Adrenal gland (tissue), 12 donors: ENCODE data around the gene ATP7A. TPM values are rescaled to one million over a fixed set of nuclear protein-coding genes. Genes with fewer than 3 reads are reported as not detected.

Experiments used
- DNase-seq, 7 donors: peaks; one replicate each; pipeline ENCODE4 v3.0.0-alpha.2; 2019 to 2020
- H3K27ac ChIP-seq, 5 donors: fragments of 200-600 bp; sonication (generic) in 4 of 5; 1 replicate in 3 of 5; 2 replicates in 2 of 5; pipeline versions ENCODE4 v1.5.1 to v1.8.0; 2016 to 2020; ENCODE audit warnings: mild to moderate bottlenecking in 1 of 5
- H3K27me3 ChIP-seq: fragments of 200-600 bp; 2 replicates; pipeline ENCODE4 v1.8.0; 2021
- H3K36me3 ChIP-seq, 2 donors: fragments of 200-600 bp; replicated peaks in 1 of 2; 1 replicate in 1 of 2; 2 replicates in 1 of 2; pipeline versions ENCODE4 v1.5.1 to v1.8.0; 2018 to 2022
- H3K4me1 ChIP-seq, 2 donors: fragments of 200-600 bp; replicated peaks in 1 of 2; 1 replicate in 1 of 2; 2 replicates in 1 of 2; pipeline versions ENCODE4 v1.5.1 to v1.8.0; 2018 to 2021
- H3K4me3 ChIP-seq, 4 donors: fragments of 200-600 bp; sonication (generic) in 3 of 4; one replicate each; pipeline ENCODE4 v1.5.1; 2016 to 2018
- H3K9me3 ChIP-seq, 3 donors: fragments of 200-600 bp; sonication (generic) in 1 of 3; replicated peaks in 1 of 3; 1 replicate in 2 of 3; 2 replicates in 1 of 3; pipeline versions ENCODE4 v1.5.1 to v1.8.0; 2016 to 2021
- POLR2A ChIP-seq, 2 donors: fragments of 450-650 bp; IDR thresholded peaks; one replicate each; pipeline ENCODE4 v1.6.1; 2017; ENCODE audit warnings: antibody characterized with exemption in 2 of 2, mild to moderate bottlenecking in 2 of 2, moderate library complexity in 1 of 2
- WGBS, 4 donors: extraction: QIAGEN DNeasy Blood & Tissue Kit in 2 of 4; methylation state at CpG; one replicate each; pipeline versions ENCODE4 v1.1.5 to v1.1.7; 2013 to 2017; 5-methylcytosine and 5-hydroxymethylcytosine counted together
- intact Hi-C, 2 donors: fragments of 100-400 bp; cut with DNase I; formaldehyde crosslinking; loops; one replicate each; pipeline versions ENCODE4 v1.14.1 to v1.15.0; 2022 to 2023
- polyA plus RNA-seq, 3 donors: library from polyadenylated mRNA; stranded (reverse); fragments of 200-250 nt in 2 of 3; fragments of 350-450 nt in 1 of 3; fragmentation: Illumina TruSeq in 1 of 3; extraction: RNeasy Lipid Tissue Mini Kit (QIAGEN cat#74804) in 1 of 3; gene quantifications; one replicate each; pipeline ENCODE4 v1.2.3, GENCODE V29; 2013 to 2014
- total RNA-seq, 9 donors: library from RNA; depleted of rRNA in 4 of 9; stranded (reverse); fragments of >200 nt in 4 of 9; fragments of 120-200 nt in 1 of 9; fragmentation: NEBNext Ultra II Directional in 1 of 9; extraction: Animal tissue kit (Norgen Biotek cat#: 25700) in 1 of 9; gene quantifications; one replicate each; pipeline versions ENCODE4 v1.1.0 to v1.2.4, GENCODE V29; 2013 to 2023
- TF ChIP-seq, protein P1 (sequence below), 6 experiments: fragments of 450-650 bp in 4 of 6; fragments of 200-600 bp in 2 of 6; sonication (generic) in 1 of 6; IDR thresholded peaks; 1 replicate in 5 of 6; 2 replicates in 1 of 6; pipeline versions ENCODE4 v1.5.1 to v1.8.0; 2016 to 2021; ENCODE audit warnings: antibody characterized with exemption in 6 of 6, mild to moderate bottlenecking in 2 of 6, moderate library complexity in 1 of 6
- donor health status: healthy with polysubstance abuse.
- donor health status: Bipolar disorder and iron deficiency.
- donor health status: DM: yes; HTN: yes; CAD: no.
- donor health status: DM: no; HTN: no; CAD: no.
- donor health status: DM: no; HTN: no; CAD: no.
- donor health status: DM: yes; HTN: yes; CAD: no.

Gene ATP7A
- total and polyA plus RNA-seq, 12 donors, result 2.6 to 20.9 (median 12.1) TPM

- no peak overlapping the region for H3K27ac ChIP-seq
- DNase-seq, result no peak
- peaks cover 0 to 6% of the 10 kb centered on the region in 2 donors for H3K4me1 ChIP-seq
- no peak for TF ChIP-seq POLR2A (IDR thresholded peaks at IDR 0.05)
- TF ChIP-seq, protein P1, sequence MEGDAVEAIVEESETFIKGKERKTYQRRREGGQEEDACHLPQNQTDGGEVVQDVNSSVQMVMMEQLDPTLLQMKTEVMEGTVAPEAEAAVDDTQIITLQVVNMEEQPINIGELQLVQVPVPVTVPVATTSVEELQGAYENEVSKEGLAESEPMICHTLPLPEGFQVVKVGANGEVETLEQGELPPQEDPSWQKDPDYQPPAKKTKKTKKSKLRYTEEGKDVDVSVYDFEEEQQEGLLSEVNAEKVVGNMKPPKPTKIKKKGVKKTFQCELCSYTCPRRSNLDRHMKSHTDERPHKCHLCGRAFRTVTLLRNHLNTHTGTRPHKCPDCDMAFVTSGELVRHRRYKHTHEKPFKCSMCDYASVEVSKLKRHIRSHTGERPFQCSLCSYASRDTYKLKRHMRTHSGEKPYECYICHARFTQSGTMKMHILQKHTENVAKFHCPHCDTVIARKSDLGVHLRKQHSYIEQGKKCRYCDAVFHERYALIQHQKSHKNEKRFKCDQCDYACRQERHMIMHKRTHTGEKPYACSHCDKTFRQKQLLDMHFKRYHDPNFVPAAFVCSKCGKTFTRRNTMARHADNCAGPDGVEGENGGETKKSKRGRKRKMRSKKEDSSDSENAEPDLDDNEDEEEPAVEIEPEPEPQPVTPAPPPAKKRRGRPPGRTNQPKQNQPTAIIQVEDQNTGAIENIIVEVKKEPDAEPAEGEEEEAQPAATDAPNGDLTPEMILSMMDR (IDR thresholded peaks at IDR 0.05), result no peak
- intact Hi-C loops, result no loop called here
- H3K9me3 ChIP-seq, result no peaks in the 10 kb centered on the region
- no peaks in the 10 kb centered on the region for H3K36me3 ChIP-seq
- no peaks in the 10 kb centered on the region for H3K27me3 ChIP-seq
- no peak overlapping the region for H3K4me3 ChIP-seq
- WGBS, 4 donors, result 62 to 66% (median 63%) methylated on average over 8 of the region's 8 CpGs
These were observed 13.9 kb downstream of the ATP7A start for GRCh38 chrX:77924320-77924859.

DNA sequence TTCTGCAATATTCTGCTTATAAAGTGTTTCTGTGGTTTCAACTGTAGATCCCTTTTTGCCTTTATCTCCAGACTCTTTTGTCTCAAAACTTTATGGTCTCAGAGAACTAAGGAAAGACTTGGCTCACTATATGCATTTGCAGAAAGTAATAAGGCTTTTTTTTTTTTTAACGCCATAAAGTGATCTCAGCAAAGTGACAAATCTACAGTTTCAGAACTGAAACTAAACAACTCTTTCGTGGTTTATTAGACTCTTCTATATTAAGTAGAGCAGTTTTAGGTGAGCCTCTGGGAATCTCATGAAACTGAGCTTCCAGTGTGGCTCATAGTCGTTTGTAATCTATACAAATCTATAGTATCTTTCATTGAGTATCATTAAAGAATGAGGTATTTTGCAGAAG lies 15.3 kb downstream of the ATP7A start:
- WGBS, 4 donors, result 42 to 58% (median 51%) methylated on average over 3 of the region's 3 CpGs
- intact Hi-C loops, result no loop called here
- no peak overlapping the region for H3K27ac ChIP-seq
- H3K27me3 ChIP-seq, result no peaks in the 10 kb centered on the region
- H3K4me3 ChIP-seq, result no peak overlapping the region
- TF ChIP-seq, protein P1 (IDR thresholded peaks at IDR 0.05), result no peak
- no peak for TF ChIP-seq POLR2A (IDR thresholded peaks at IDR 0.05)
- no peaks in the 10 kb centered on the region for H3K9me3 ChIP-seq
- no peak for DNase-seq
- peaks cover 0 to 6% of the 10 kb centered on the region in 2 donors for H3K4me1 ChIP-seq
- H3K36me3 ChIP-seq, result no peaks in the 10 kb centered on the region

GRCh38 chrX:77930581-77930980 lies 20.1 kb downstream of the ATP7A start:
- no peaks in the 10 kb centered on the region for H3K4me1 ChIP-seq
- 55 to 87% (median 62%) methylated on average over 1 of the region's 1 CpG for WGBS, 4 donors
- H3K36me3 ChIP-seq, result no peaks in the 10 kb centered on the region
- intact Hi-C loops, result no loop called here
- no peak for DNase-seq
- TF ChIP-seq, protein P1 (IDR thresholded peaks at IDR 0.05), result no peak
- TF ChIP-seq POLR2A (IDR thresholded peaks at IDR 0.05), result no peak
- no peak overlapping the region for H3K4me3 ChIP-seq
- no peaks in the 10 kb centered on the region for H3K27me3 ChIP-seq
- no peaks in the 10 kb centered on the region for H3K9me3 ChIP-seq
- no peak overlapping the region for H3K27ac ChIP-seq

DNA sequence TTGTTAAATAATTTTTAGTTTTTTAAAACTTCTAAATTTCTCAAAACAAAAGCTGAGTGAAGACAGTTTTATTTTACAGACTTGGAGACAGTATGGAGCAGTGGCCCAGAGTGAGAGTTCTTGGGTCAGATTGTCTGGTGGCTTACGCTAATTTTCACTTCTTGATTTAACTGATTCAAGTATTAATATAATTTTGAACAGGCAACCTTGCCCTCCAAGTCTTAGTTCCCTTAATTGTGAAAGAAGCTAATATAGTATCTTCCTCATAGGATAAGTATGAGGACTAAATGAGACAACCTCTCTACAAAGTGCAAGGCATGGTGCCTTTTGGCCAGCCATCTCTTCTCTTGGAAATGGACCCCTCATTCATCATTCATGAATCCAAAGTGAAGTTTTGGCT lies 25.4 kb downstream of the ATP7A start:
- H3K4me3 ChIP-seq, result no peak overlapping the region
- H3K36me3 ChIP-seq, result no peaks in the 10 kb centered on the region
- no peak for TF ChIP-seq POLR2A (IDR thresholded peaks at IDR 0.05)
- TF ChIP-seq, protein P1 (IDR thresholded peaks at IDR 0.05), result no peak
- H3K9me3 ChIP-seq, result no peaks in the 10 kb centered on the region
- 43 to 81% (median 65%) methylated on average over 1 of the region's 1 CpG for WGBS, 4 donors
- H3K27ac ChIP-seq, result no peak overlapping the region
- no peaks in the 10 kb centered on the region for H3K4me1 ChIP-seq
- intact Hi-C loops, result no loop called here
- no peak for DNase-seq
- no peaks in the 10 kb centered on the region for H3K27me3 ChIP-seq
